K562 (cell line): ENCODE data around the gene COL23A1. TPM values are rescaled to one million over a fixed set of nuclear protein-coding genes. Genes with fewer than 3 reads are reported as not detected.
A peak's percentile ranks its signal among the peaks of the same experiment; 100 is the strongest.

Experiments used
- BCOR ChIP-seq: fragments of 450-650 bp; IDR thresholded peaks from 2 replicates; pipeline ENCODE4 v1.6.1; 2016
- CXXC5 ChIP-seq: fragments of 250-450 bp; sonication (Bioruptor Pico); IDR thresholded peaks from 2 replicates; pipeline ENCODE4 v1.8.0; 2022; ENCODE audit warnings: inconsistent platforms, mild to moderate bottlenecking, moderate library complexity
- ELF1 ChIP-seq: fragments of 200-800 bp; sonication (Bioruptor generic); IDR thresholded peaks from 2 replicates; pipeline ENCODE4 v1.6.1; 2016; ENCODE audit warnings: missing genetic modification characterization, missing compliant biosample characterization
- ETV5 ChIP-seq: sonication (generic); formaldehyde crosslinking; IDR thresholded peaks from 2 replicates; pipeline ENCODE4 v1.4.0; 2020; ENCODE audit warnings: low read depth, mild to moderate bottlenecking, missing genetic modification reagents
- HCFC1 ChIP-seq: IDR thresholded peaks from 2 replicates; pipeline ENCODE4 v1.6.1; 2012; ENCODE audit warnings: low read depth, low read length, improper control_type of control experiment
- HLTF ChIP-seq: fragments of 450-650 bp; IDR thresholded peaks from 2 replicates; pipeline ENCODE4 v1.6.1; 2016
- HMGN3 ChIP-seq: IDR thresholded peaks from 2 replicates; pipeline ENCODE4 v1.6.1; 2011; ENCODE audit warnings: borderline replicate concordance, low read depth, mild to moderate bottlenecking, mixed read lengths, low read length; ENCODE audit not compliant: insufficient read length; ENCODE audit errors: extremely low read depth
- MAZ ChIP-seq, 2 experiments: fragments of 450-650 bp in 1 of 2; sonication (generic) in 1 of 2; formaldehyde crosslinking; IDR thresholded peaks in 1 of 2; conservative IDR thresholded peaks in 1 of 2; 2 replicates each; pipeline versions ENCODE4 v1.4.0 to v1.5.0; 2020; ENCODE audit warnings: mild to moderate bottlenecking in 1 of 2, missing genetic modification reagents in 1 of 2
- MBD2 ChIP-seq: sonication (generic); IDR thresholded peaks from 2 replicates; pipeline ENCODE4 v1.6.1; 2016; ENCODE audit warnings: low read depth, borderline replicate concordance
- MXI1 ChIP-seq: IDR thresholded peaks from 2 replicates; pipeline ENCODE4 v1.6.1; 2011; ENCODE audit warnings: low read depth, mild to moderate bottlenecking, improper control_type of control experiment, low read length
- NFATC3 ChIP-seq: fragments of 450-650 bp; IDR thresholded peaks from 2 replicates; pipeline ENCODE4 v1.6.1; 2017; ENCODE audit warnings: mild to moderate bottlenecking
- NRF1 ChIP-seq, 2 experiments: fragments of 450-650 bp; IDR thresholded peaks in 1 of 2; conservative IDR thresholded peaks in 1 of 2; 2 replicates each; pipeline ENCODE4 v1.6.1; 2014; ENCODE audit warnings: mild to moderate bottlenecking in 2 of 2
- NUFIP1 ChIP-seq: fragments of 450-650 bp; IDR thresholded peaks from 2 replicates; pipeline ENCODE4 v1.6.1; 2018; ENCODE audit not compliant: partially characterized antibody
- RAD21 ChIP-seq, 2 experiments: fragments of 250-450 bp in 1 of 2; fragments of 450-650 bp in 1 of 2; sonication (Bioruptor Pico) in 1 of 2; formaldehyde crosslinking in 1 of 2; IDR thresholded peaks in 1 of 2; conservative IDR thresholded peaks in 1 of 2; 2 replicates each; pipeline versions ENCODE4 v1.4.0 to v1.8.0; 2020 to 2022; ENCODE audit warnings: mild to moderate bottlenecking in 2 of 2, moderate library complexity in 1 of 2
- SMC3 ChIP-seq: conservative IDR thresholded peaks from 2 replicates; pipeline ENCODE4 v1.6.1; 2011; ENCODE audit warnings: low read depth, low read length, improper control_type of control experiment; ENCODE audit not compliant: insufficient read depth
- SP1 ChIP-seq: sonication (generic); formaldehyde crosslinking; IDR thresholded peaks from 2 replicates; pipeline ENCODE4 v1.8.1; 2022; ENCODE audit warnings: mild to moderate bottlenecking, missing genetic modification reagents
- ZNF146 ChIP-seq: IDR thresholded peaks from one replicate; pipeline ENCODE4 v1.6.1; 2018; ENCODE audit warnings: missing compliant biosample characterization; ENCODE audit not compliant: unreplicated experiment
- ZNF224 ChIP-seq: sonication (generic); formaldehyde crosslinking; IDR thresholded peaks from 2 replicates; pipeline ENCODE4 v1.8.0; 2022; ENCODE audit warnings: mild to moderate bottlenecking, missing genetic modification reagents
- ZNF609 ChIP-seq: sonication (generic); formaldehyde crosslinking; IDR thresholded peaks from 2 replicates; pipeline ENCODE4 v1.8.1; 2023; ENCODE audit warnings: missing genetic modification reagents, mild to moderate bottlenecking, borderline replicate concordance
- ZNF830 ChIP-seq: fragments of 250-450 bp; sonication (Bioruptor Pico); IDR thresholded peaks from 2 replicates; pipeline ENCODE4 v1.5.0; 2021; ENCODE audit warnings: mild to moderate bottlenecking
- polyA plus RNA-seq, 8 experiments: library from polyadenylated mRNA; depleted of rRNA in 4 of 8; stranded (reverse) in 5 of 8; unstranded in 3 of 8; fragments of >200 nt; fragmentation: Nextera tagmentation in 2 of 8; fragmentation: Illumina TruSeq in 1 of 8; extraction: Ambion mirVana in 2 of 8; extraction: Trizol in 1 of 8; gene quantifications; 2 replicates each; pipeline versions ENCODE4 v1.2.1 to v1.2.3, GENCODE V29; 2011 to 2014; ENCODE audit warnings: inconsistent platforms in 1 of 8, missing spikeins in 1 of 8
- total RNA-seq, 7 experiments: library from RNA; depleted of rRNA in 6 of 7; stranded (reverse); fragments of >200 nt in 6 of 7; fragmentation: Illumina TruSeq in 2 of 7; extraction: Trizol in 2 of 7; gene quantifications; 2 replicates each; pipeline versions ENCODE4 v1.2.1 to v1.2.3, GENCODE V29; 2011 to 2021; ENCODE audit warnings: low replicate concordance in 1 of 7
- TF ChIP-seq, protein P1 (sequence below): sonication (generic); formaldehyde crosslinking; IDR thresholded peaks from 2 replicates; pipeline ENCODE4 v1.8.1; 2022; ENCODE audit warnings: missing genetic modification reagents

COL23A1 gene
- total and polyA plus RNA-seq, 9 of the 15 experiments (the other 6 are each of a cell fraction or from before 2014, with no cell fraction given), result 0.09 TPM; not detected in 8

DNA sequence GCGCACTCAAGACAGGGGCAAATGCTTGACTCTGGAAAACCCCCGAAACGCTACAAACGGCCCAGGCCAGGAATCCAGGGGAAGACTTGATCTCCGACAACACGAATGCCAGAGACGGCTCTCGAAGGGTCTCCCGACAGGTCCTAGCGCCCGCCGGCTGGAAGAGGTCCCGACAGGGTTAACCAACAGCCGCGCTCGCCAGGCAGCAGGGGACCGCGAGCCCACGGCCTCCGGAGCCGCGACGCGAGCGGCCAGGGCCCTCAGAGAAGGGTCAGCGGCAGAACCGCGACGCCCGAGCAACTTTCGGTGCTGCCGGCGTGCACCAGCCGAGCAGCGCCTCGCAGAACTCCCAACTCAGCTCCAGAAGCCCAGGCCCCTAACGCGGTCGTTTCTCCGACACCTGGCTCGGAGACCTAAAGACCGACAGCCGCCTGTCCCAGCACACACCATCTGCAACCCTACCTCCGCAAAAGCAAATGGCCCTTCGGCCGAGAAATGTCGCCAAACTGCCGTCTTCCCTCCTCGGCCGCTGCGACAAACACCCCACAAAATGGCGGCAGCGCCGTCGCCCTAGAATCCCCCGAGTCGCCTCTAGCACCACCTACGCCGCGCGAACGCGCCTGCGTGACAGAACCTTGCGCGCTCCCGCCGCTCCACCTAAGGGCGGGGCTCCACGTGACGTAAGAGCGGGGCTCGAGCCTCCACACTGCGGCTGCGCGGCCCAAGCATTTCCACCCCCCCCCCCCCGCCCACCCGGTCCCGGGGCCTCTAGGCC lies 36.5 kb upstream of the COL23A1 start, which contains the start of gene CLK4 (continued):
- TF ChIP-seq MBD2 (0 out of 2 replicates have a peak, but pooled peaks have one; percentile 19), MXI1 (no peak; the same call in 1 of the 2 replicates), ZNF146 (CRISPR knock-in tag) (no peak), NFATC3 (no peak), ELF1 (peak; percentile 43; the same call in 1 of the 2 replicates), NUFIP1 (no peak), HCFC1 (peak; percentile 40; the same call in 1 of the 2 replicates), HLTF (peak; percentile 56; the same call in 1 of the 2 replicates), RAD21 (CRISPR knock-in tag; conservative IDR thresholded peaks at IDR 0.05 in 1 of 2, IDR thresholded peaks at IDR 0.05 in 1 of 2) (no peak), ZNF224 (CRISPR knock-in tag) (no peak), SP1 (CRISPR knock-in tag) (peak; percentile 32; the same call in 1 of the 2 replicates), ETV5 (CRISPR knock-in tag) (peak; percentile 54; the same call in 1 of the 2 replicates), CXXC5 (CRISPR knock-in tag) (peak; percentile 73), SMC3 (no peak), NRF1 (conservative IDR thresholded peaks at IDR 0.05 in 1 of 2, IDR thresholded peaks at IDR 0.05 in 1 of 2) (peak; percentile 89 to 91), BCOR (peak; percentile 36), MAZ (CRISPR knock-in tag; conservative IDR thresholded peaks at IDR 0.05 in 1 of 2, IDR thresholded peaks at IDR 0.05 in 1 of 2) (peak; percentile 66 to 76; a peak in 3 of 4 replicates), HMGN3 (peak; percentile 31), ZNF609 (CRISPR knock-in tag) (no peak), ZNF830 (peak; percentile 43; the same call in 1 of the 2 replicates)
- TF ChIP-seq, protein P1, sequence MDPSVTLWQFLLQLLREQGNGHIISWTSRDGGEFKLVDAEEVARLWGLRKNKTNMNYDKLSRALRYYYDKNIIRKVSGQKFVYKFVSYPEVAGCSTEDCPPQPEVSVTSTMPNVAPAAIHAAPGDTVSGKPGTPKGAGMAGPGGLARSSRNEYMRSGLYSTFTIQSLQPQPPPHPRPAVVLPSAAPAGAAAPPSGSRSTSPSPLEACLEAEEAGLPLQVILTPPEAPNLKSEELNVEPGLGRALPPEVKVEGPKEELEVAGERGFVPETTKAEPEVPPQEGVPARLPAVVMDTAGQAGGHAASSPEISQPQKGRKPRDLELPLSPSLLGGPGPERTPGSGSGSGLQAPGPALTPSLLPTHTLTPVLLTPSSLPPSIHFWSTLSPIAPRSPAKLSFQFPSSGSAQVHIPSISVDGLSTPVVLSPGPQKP, result 0 out of 2 replicates have a peak, but pooled peaks have one; percentile 53
